ENCODE data around the gene PSMC3IP. TPM values are rescaled to one million over a fixed set of nuclear protein-coding genes. Genes with fewer than 3 reads are reported as not detected.

PSMC3IP gene
- total and polyA plus RNA-seq, 2 of the 4 experiments (the other 2 are of a cell fraction), result 5.6 to 9.8 TPM

GRCh38 chr17:42566883-42567573 lies 10.5 kb downstream of the PSMC3IP start, which contains the start of gene MLX:
MLX (plus strand) TSS chr17:42567100; CDS start chr17:42567125, 25 bp downstream.
- Histone ChIP-seq H2AK9ac (replicated peaks; ENCODE audit: low read depth, low read length, poor library complexity) (peak within 1 kb of the TSS; percentile 100), H2BK15ac (ENCODE audit: low read depth, low read length) (0 out of 3 replicates have a peak within 1 kb of the TSS, but pooled peaks have one; percentile 84), H2BK20ac (ENCODE audit: low read depth, low read length) (no peak within 1 kb of the TSS; the same call in none of the 2 replicates), H3K4ac (ENCODE audit: low read depth, low read length) (peak within 1 kb of the TSS; percentile 94), H4K91ac (ENCODE audit: insufficient read depth, low read depth, low read length) (peak within 1 kb of the TSS; percentile 94), H3K56ac (ENCODE audit: extremely low read depth, insufficient read depth, low read length) (peak within 1 kb of the TSS; percentile 74), H2BK120ac (ENCODE audit: low read depth, low read length) (peak within 1 kb of the TSS; percentile 79), H4K5ac (ENCODE audit: low read depth, low read length) (peak within 1 kb of the TSS; percentile 87), H2BK5ac (ENCODE audit: low read depth, low read length, poor library complexity, severe bottlenecking) (peak within 1 kb of the TSS; percentile 84), H3K4me3 (ENCODE audit: insufficient read depth, low read depth, low read length) (peak within 1 kb of the TSS; percentile 84), H2AFZ (replicated peaks; ENCODE audit: low read length, poor library complexity) (peak within 1 kb of the TSS; percentile 100), H2AK5ac (ENCODE audit: low read depth, low read length) (peak within 1 kb of the TSS; percentile 100), H3K4me2 (ENCODE audit: low read depth, low read length) (peak within 1 kb of the TSS; percentile 99), H3K4me1 (ENCODE audit: control insufficient read depth, insufficient read depth, low read length) (peaks cover 16% of the 10 kb centered on the region), H3K23ac (ENCODE audit: low read depth, low read length) (peak within 1 kb of the TSS; percentile 95), H3K36me3 (ENCODE audit: control insufficient read depth, insufficient read depth, low read length) (peaks cover 60% of the 10 kb centered on the region), H3K79me1 (ENCODE audit: low read depth in 1 of 2, low read length in 2 of 2) (peaks cover 37 to 85% of the 10 kb centered on the region in 2 experiments), H3K9me1 (ENCODE audit: insufficient read depth, low read length) (peaks cover 15% of the 10 kb centered on the region), H4K8ac (ENCODE audit: low read depth in 2 of 2, low read length in 2 of 2) (peak within 1 kb of the TSS; percentile 96 to 100), H3K9me3 (ENCODE audit: control insufficient read depth, insufficient read depth, low read length) (no peaks in the 10 kb centered on the region), H3K18ac (ENCODE audit: low read depth, low read length) (peak within 1 kb of the TSS; percentile 10; the same call in 1 of the 2 replicates), H4K20me1 (ENCODE audit: insufficient read depth, low read length) (peaks cover 8% of the 10 kb centered on the region; the same call in 1 of the 2 replicates), H3K9ac (ENCODE audit: low read depth, low read length) (peak within 1 kb of the TSS; percentile 92), H3K27me3 (ENCODE audit: control insufficient read depth, insufficient read depth, low read length) (no peaks in the 10 kb centered on the region), H3K14ac (replicated peaks; ENCODE audit: low read depth, low read length) (peak within 1 kb of the TSS; percentile 100), H3K27ac (ENCODE audit: insufficient read depth, low read length) (peak within 1 kb of the TSS; percentile 95)
- DNase-seq (peak; percentile 85), ATAC-seq (ENCODE audit: low read depth) (peak; percentile 80)
- BruUV-seq (replicated peaks), result no TSS peak
- intact Hi-C loops (cut with micrococcal nuclease), result loop anchor here (1.0 kb wide), 1 partner anchor 245 kb away; no protein-coding TSS in a partner anchor
- in situ Hi-C loops (cut with MboI; ENCODE audit: low sequenced_read_pairs), result no loop called here
- CTCF ChIA-PET, result interaction anchor here (0.5 kb wide), 1 partner anchor 24 kb away, joined by 4 read pairs; no protein-coding TSS in a partner anchor
- dilution Hi-C loops (cut with HindIII; ENCODE audit: low sequenced_read_pairs, unreplicated experiment), result no loop called here
- WGBS, 2 experiments (ENCODE audit: extremely low coverage in 2 of 2, insufficient read length in 1 of 2), result 0% methylated on average over 49 of the region's 72 CpGs; no CpG with 5 or more reads in 1 of the 2 experiments
- POLR2A ChIA-PET (ENCODE audit: unreplicated experiment), result no interaction called here
- TF ChIP-seq MAFK (IDR thresholded peaks at IDR 0.05; ENCODE audit: low read depth, low read length), result no peak
- peak; percentile 99 for TF ChIP-seq USF2 (IDR thresholded peaks at IDR 0.05; ENCODE audit: low read depth, low read length)
- TF ChIP-seq ELK1 (IDR thresholded peaks at IDR 0.05; ENCODE audit: borderline replicate concordance, low read depth, low read length), result no peak
- no peak for TF ChIP-seq CHD1 (IDR thresholded peaks at IDR 0.05; ENCODE audit: low read depth, low read length)
- no peak for TF ChIP-seq SMC3 (IDR thresholded peaks at IDR 0.05; ENCODE audit: low read depth, low read length)
- no peak for TF ChIP-seq BHLHE40 (IDR thresholded peaks at IDR 0.05; ENCODE audit: low read depth, low read length)
- peak; percentile 87 for TF ChIP-seq MXI1 (IDR thresholded peaks at IDR 0.05; ENCODE audit: borderline replicate concordance, low read depth, low read length)
- no peak for TF ChIP-seq CEBPB (IDR thresholded peaks at IDR 0.05; ENCODE audit: low read depth, low read length)
- TF ChIP-seq RFX5 (IDR thresholded peaks at IDR 0.05; ENCODE audit: low read depth, low read length), result no peak
- TF ChIP-seq NFE2L2 (IDR thresholded peaks at IDR 0.05; ENCODE audit: low read depth, low read length), result no peak
- TF ChIP-seq RCOR1 (IDR thresholded peaks at IDR 0.05; ENCODE audit: insufficient replicate concordance, low read length), result no peak
- TF ChIP-seq MAZ (IDR thresholded peaks at IDR 0.05; ENCODE audit: borderline replicate concordance, low read depth, low read length), result peak; percentile 55; the same call in 1 of the 2 replicates
- TF ChIP-seq CTCF (conservative IDR thresholded peaks at IDR 0.05; ENCODE audit: low read depth, low read length), result no peak
- no peak for TF ChIP-seq RAD21 (IDR thresholded peaks at IDR 0.05; ENCODE audit: low read length)
